ENCODE data around the gene ERBB2.
"Not testable (repeated sequence)": the region's sequence is repeated elsewhere in the genome, so short reads cannot be mapped to it uniquely, and the experiment has no call there.

ERBB2 gene

DNA sequence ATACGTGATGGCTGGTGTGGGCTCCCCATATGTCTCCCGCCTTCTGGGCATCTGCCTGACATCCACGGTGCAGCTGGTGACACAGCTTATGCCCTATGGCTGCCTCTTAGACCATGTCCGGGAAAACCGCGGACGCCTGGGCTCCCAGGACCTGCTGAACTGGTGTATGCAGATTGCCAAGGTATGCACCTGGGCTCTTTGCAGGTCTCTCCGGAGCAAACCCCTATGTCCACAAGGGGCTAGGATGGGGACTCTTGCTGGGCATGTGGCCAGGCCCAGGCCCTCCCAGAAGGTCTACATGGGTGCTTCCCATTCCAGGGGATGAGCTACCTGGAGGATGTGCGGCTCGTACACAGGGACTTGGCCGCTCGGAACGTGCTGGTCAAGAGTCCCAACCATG lies 24.9 kb downstream of the ERBB2 start:
- no peak for DNase-seq
- H3K27me3 ChIP-seq (replicated peaks in 2 of 5; ENCODE audit: control insufficient read depth in 4 of 5, insufficient read depth in 5 of 5, low read length in 4 of 5), result no peaks in the 10 kb centered on the region
- H3K4me3 ChIP-seq (ENCODE audit: control insufficient read depth in 1 of 7, extremely low read depth in 1 of 7, insufficient read depth in 4 of 7, low read depth in 2 of 7, low read length in 6 of 7), result no peak overlapping the region
- 96% methylated on average over 12 of the region's 13 CpGs for WGBS (ENCODE audit: insufficient coverage)
- ChIA-PET CTCF (interaction anchor here (1.2 kb wide), 1 partner anchor 52 kb away, joined by 3 read pairs; no protein-coding TSS in a partner anchor), POLR2A (no interaction called here)
- H3K36me3 ChIP-seq (ENCODE audit: control insufficient read depth in 4 of 4, insufficient read depth in 4 of 4, low read length in 3 of 4), result peaks cover 3 to 21% (median 11%) of the 10 kb centered on the region in 4 experiments
- H3K9me3 ChIP-seq (ENCODE audit: control extremely low read depth in 1 of 5, control insufficient read depth in 4 of 5, insufficient read depth in 2 of 5, low read depth in 1 of 5, low read length in 4 of 5), result no peaks in the 10 kb centered on the region
- peaks cover 4 to 6% (median 4%) of the 10 kb centered on the region in 4 experiments for H3K4me1 ChIP-seq (ENCODE audit: control extremely low read depth in 1 of 4, control insufficient read depth in 4 of 4, insufficient read depth in 4 of 4, low read length in 3 of 4)
- H3K27ac ChIP-seq (ENCODE audit: insufficient read depth in 1 of 2, low read depth in 1 of 2, low read length in 2 of 2, poor library complexity in 1 of 2, severe bottlenecking in 2 of 2), result no peak overlapping the region

DNA sequence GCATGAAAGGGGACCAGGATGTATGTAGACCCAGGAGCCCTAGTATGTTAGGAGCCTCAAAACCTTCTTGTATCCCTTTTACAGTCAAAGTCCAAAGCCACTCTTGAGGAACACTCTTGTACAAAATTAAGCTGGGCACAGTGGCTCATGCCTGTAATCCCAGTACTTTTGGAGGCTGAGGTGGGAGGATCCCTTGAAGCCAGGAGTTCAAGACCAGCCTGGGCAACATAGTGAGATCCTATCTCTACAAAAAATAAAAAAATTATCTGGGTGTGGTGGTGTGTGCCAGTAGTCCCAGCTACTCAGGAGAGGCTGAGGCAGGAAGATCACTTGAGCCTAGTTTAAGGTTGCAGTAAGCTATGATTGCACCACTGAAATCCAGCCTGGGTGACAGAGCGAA lies 26.1 kb downstream of the ERBB2 start:
- H3K4me3 ChIP-seq (ENCODE audit: control insufficient read depth in 1 of 7, extremely low read depth in 1 of 7, insufficient read depth in 4 of 7, low read depth in 2 of 7, low read length in 6 of 7); H3K27ac ChIP-seq (ENCODE audit: insufficient read depth in 1 of 2, low read depth in 1 of 2, low read length in 2 of 2, poor library complexity in 1 of 2, severe bottlenecking in 2 of 2); CTCF ChIA-PET; DNase-seq; H3K27me3 ChIP-seq (replicated peaks in 2 of 5; ENCODE audit: control insufficient read depth in 4 of 5, insufficient read depth in 5 of 5, low read length in 4 of 5); H3K9me3 ChIP-seq (ENCODE audit: control extremely low read depth in 1 of 5, control insufficient read depth in 4 of 5, insufficient read depth in 2 of 5, low read depth in 1 of 5, low read length in 4 of 5); POLR2A ChIA-PET: not testable (repeated sequence)
- no CpG with 5 or more reads among the region's 1 CpG for whole genome bisulfite sequencing (ENCODE audit: insufficient coverage)
- peaks cover 5 to 13% (median 8%) of the 10 kb centered on the region in 4 experiments for H3K4me1 ChIP-seq (ENCODE audit: control extremely low read depth in 1 of 4, control insufficient read depth in 4 of 4, insufficient read depth in 4 of 4, low read length in 3 of 4)
- peaks cover 3 to 21% (median 11%) of the 10 kb centered on the region in 4 experiments for H3K36me3 ChIP-seq (ENCODE audit: control insufficient read depth in 4 of 4, insufficient read depth in 4 of 4, low read length in 3 of 4)

DNA sequence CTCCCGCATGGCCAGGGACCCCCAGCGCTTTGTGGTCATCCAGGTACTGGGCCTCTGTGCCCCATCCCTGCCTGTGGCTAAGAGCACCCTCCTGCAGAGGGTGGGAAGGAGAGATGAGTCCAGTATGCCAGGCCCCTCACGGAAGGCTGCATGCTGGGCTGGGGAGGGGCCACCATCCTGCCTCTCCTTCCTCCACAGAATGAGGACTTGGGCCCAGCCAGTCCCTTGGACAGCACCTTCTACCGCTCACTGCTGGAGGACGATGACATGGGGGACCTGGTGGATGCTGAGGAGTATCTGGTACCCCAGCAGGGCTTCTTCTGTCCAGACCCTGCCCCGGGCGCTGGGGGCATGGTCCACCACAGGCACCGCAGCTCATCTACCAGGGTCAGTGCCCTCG lies 26.8 kb downstream of the ERBB2 start:
- Histone ChIP-seq H3K4me1 (ENCODE audit: control extremely low read depth in 1 of 4, control insufficient read depth in 4 of 4, insufficient read depth in 4 of 4, low read length in 3 of 4) (peaks cover 5 to 13% (median 8%) of the 10 kb centered on the region in 4 experiments), H3K4me3 (ENCODE audit: control insufficient read depth in 1 of 7, extremely low read depth in 1 of 7, insufficient read depth in 4 of 7, low read depth in 2 of 7, low read length in 6 of 7) (no peak overlapping the region), H3K9me3 (ENCODE audit: control extremely low read depth in 1 of 5, control insufficient read depth in 4 of 5, insufficient read depth in 2 of 5, low read depth in 1 of 5, low read length in 4 of 5) (no peaks in the 10 kb centered on the region), H3K27me3 (replicated peaks in 2 of 5; ENCODE audit: control insufficient read depth in 4 of 5, insufficient read depth in 5 of 5, low read length in 4 of 5) (no peaks in the 10 kb centered on the region), H3K36me3 (ENCODE audit: control insufficient read depth in 4 of 4, insufficient read depth in 4 of 4, low read length in 3 of 4) (peaks cover 3 to 21% (median 11%) of the 10 kb centered on the region in 4 experiments), H3K27ac (ENCODE audit: insufficient read depth in 1 of 2, low read depth in 1 of 2, low read length in 2 of 2, poor library complexity in 1 of 2, severe bottlenecking in 2 of 2) (no peak overlapping the region)
- over 99% methylated on average over 9 of the region's 9 CpGs for WGBS (ENCODE audit: insufficient coverage)
- POLR2A ChIA-PET, result no interaction called here
- CTCF ChIA-PET, result no interaction called here
- DNase-seq, result no peak

DNA sequence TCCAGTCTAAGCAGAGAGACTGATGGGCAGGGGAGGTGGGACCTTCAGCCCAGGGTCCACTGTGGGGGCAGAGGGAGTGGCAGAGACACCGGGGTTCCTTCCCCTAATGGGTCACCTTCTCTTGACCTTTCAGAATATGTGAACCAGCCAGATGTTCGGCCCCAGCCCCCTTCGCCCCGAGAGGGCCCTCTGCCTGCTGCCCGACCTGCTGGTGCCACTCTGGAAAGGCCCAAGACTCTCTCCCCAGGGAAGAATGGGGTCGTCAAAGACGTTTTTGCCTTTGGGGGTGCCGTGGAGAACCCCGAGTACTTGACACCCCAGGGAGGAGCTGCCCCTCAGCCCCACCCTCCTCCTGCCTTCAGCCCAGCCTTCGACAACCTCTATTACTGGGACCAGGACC lies 27.7 kb downstream of the ERBB2 start:
- ChIA-PET CTCF (interaction anchor here (3.0 kb wide), 2 partner anchors 9 to 17 kb away, joined by 7 to 16 read pairs; no protein-coding TSS in a partner anchor), POLR2A (no interaction called here)
- Histone ChIP-seq H3K4me3 (ENCODE audit: control insufficient read depth in 1 of 7, extremely low read depth in 1 of 7, insufficient read depth in 4 of 7, low read depth in 2 of 7, low read length in 6 of 7) (no peak overlapping the region), H3K9me3 (ENCODE audit: control extremely low read depth in 1 of 5, control insufficient read depth in 4 of 5, insufficient read depth in 2 of 5, low read depth in 1 of 5, low read length in 4 of 5) (no peaks in the 10 kb centered on the region), H3K4me1 (ENCODE audit: control extremely low read depth in 1 of 4, control insufficient read depth in 4 of 4, insufficient read depth in 4 of 4, low read length in 3 of 4) (peaks cover 5 to 13% (median 8%) of the 10 kb centered on the region in 4 experiments), H3K27me3 (replicated peaks in 2 of 5; ENCODE audit: control insufficient read depth in 4 of 5, insufficient read depth in 5 of 5, low read length in 4 of 5) (no peaks in the 10 kb centered on the region), H3K36me3 (ENCODE audit: control insufficient read depth in 4 of 4, insufficient read depth in 4 of 4, low read length in 3 of 4) (peaks cover 3 to 21% (median 11%) of the 10 kb centered on the region in 4 experiments), H3K27ac (ENCODE audit: insufficient read depth in 1 of 2, low read depth in 1 of 2, low read length in 2 of 2, poor library complexity in 1 of 2, severe bottlenecking in 2 of 2) (no peak overlapping the region)
- WGBS (ENCODE audit: insufficient coverage), result 99% methylated on average over 8 of the region's 10 CpGs
- DNase-seq, result no peak

DNA sequence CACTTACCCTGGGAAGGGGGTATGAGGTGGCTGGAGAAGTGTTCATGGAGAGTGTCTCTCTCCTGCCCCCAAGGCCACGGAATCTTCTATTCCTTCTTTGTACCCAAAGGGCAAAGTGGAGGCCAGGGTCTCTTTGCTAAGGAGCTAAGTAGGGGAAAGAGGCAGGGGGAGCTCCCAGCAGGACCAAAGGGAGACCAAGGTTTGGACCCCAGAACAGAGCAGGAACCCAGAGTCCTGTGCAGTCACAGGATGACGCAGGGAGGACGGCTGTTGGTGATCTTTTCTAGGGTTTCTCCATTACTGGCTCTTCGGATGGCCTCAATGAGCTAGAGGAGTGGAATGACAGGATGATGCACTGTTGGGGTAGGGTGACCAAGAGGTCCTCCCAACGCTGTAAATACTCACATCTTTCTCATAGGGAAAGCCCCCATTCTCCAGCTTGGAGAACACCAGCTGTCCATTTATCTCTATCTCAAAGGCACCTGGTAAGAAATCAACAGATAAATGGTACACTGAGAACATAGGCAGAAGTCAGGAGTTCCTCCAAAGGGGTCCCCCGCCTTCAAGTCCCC lies 29.5 kb downstream of the ERBB2 start:
- 100% methylated on average over 3 of the region's 6 CpGs for WGBS (ENCODE audit: insufficient coverage)
- Histone ChIP-seq H3K36me3 (ENCODE audit: control insufficient read depth in 4 of 4, insufficient read depth in 4 of 4, low read length in 3 of 4) (peaks cover 3 to 21% (median 11%) of the 10 kb centered on the region in 4 experiments), H3K27me3 (replicated peaks in 2 of 5; ENCODE audit: control insufficient read depth in 4 of 5, insufficient read depth in 5 of 5, low read length in 4 of 5) (peaks cover 0 to 3% (median 0%) of the 10 kb centered on the region in 5 experiments), H3K4me3 (ENCODE audit: control insufficient read depth in 1 of 7, extremely low read depth in 1 of 7, insufficient read depth in 4 of 7, low read depth in 2 of 7, low read length in 6 of 7) (peak overlapping the region in 6 of 7 experiments; percentile 62 to 93 (median 82)), H3K9me3 (ENCODE audit: control extremely low read depth in 1 of 5, control insufficient read depth in 4 of 5, insufficient read depth in 2 of 5, low read depth in 1 of 5, low read length in 4 of 5) (no peaks in the 10 kb centered on the region), H3K27ac (ENCODE audit: insufficient read depth in 1 of 2, low read depth in 1 of 2, low read length in 2 of 2, poor library complexity in 1 of 2, severe bottlenecking in 2 of 2) (peak overlapping the region in 1 of 2 experiments; percentile 86), H3K4me1 (ENCODE audit: control extremely low read depth in 1 of 4, control insufficient read depth in 4 of 4, insufficient read depth in 4 of 4, low read length in 3 of 4) (peaks cover 5 to 13% (median 8%) of the 10 kb centered on the region in 4 experiments)
- POLR2A ChIA-PET, result interaction anchor here (0.6 to 0.8 kb wide), 2 partner anchors 11 to 26 kb away, joined by 3 read pairs; no protein-coding TSS in a partner anchor
- CTCF ChIA-PET, result interaction anchor here (0.8 to 3.7 kb wide), 15 partner anchors 11 to 133 kb away, joined by 3 to 20 read pairs (median 5); partner anchors contain the start of genes PGAP3 and PNMT
- DNase-seq, result no peak

DNA sequence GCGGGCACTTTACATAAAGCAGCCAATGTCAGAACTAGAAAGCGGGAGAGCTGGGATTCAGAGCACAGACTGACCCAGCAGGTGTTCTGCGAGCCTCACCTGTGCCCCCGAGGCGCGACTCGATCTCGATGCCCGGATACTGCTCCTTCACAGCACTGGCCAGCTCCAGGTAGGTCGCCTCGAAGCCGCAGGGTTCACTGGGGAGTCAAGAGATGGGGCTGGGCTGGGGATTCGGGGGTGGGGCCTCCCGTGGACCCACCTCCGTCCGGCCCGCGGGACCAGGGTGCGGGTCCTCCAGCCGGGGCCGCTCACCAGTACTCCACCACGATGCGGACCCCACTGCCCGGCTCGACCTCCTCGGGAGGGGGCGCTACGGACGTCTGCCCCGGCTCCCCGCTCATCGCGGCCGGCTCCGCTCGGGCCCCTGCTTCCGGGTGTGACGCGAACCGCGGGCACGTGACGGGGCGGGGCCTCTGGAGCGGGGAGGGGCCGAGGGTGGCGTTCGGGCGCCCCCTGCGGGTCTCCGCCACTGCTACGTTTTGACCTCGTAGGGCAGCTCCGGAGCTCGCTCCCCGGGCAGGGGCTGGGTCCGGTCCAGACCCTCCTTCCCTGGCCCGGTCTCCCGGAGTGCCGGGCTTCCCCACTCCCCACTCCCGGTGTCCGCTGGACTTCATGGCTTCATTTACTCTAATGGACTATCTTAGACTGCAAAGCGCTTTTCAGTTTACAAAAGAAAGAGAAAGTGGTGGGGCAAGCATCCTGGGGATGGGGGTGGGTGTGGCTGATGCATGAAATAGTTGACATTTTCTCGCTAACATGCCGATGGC lies 30.4 kb downstream of the ERBB2 start, which contains the start of gene MIEN1:
TSS of gene MIEN1 (minus strand) at position 438 of the 827 bp plus-strand sequence. CDS start at position 401, 37 bp downstream.
- peaks cover 0 to 4% (median 2%) of the 10 kb centered on the region in 5 experiments for H3K27me3 ChIP-seq (replicated peaks in 2 of 5; ENCODE audit: control insufficient read depth in 4 of 5, insufficient read depth in 5 of 5, low read length in 4 of 5)
- H3K27ac ChIP-seq (ENCODE audit: insufficient read depth in 1 of 2, low read depth in 1 of 2, low read length in 2 of 2, poor library complexity in 1 of 2, severe bottlenecking in 2 of 2), result peak within 1 kb of the TSS; percentile 85 to 86
- H3K9me3 ChIP-seq (ENCODE audit: control extremely low read depth in 1 of 5, control insufficient read depth in 4 of 5, insufficient read depth in 2 of 5, low read depth in 1 of 5, low read length in 4 of 5), result no peaks in the 10 kb centered on the region
- DNase-seq, result peak; percentile 80 to 86 (median 85)
- WGBS (ENCODE audit: insufficient coverage), result under 1% methylated on average over 55 of the region's 65 CpGs
- peaks cover 5 to 13% (median 8%) of the 10 kb centered on the region in 4 experiments for H3K4me1 ChIP-seq (ENCODE audit: control extremely low read depth in 1 of 4, control insufficient read depth in 4 of 4, insufficient read depth in 4 of 4, low read length in 3 of 4)
- H3K4me3 ChIP-seq (ENCODE audit: control insufficient read depth in 1 of 7, extremely low read depth in 1 of 7, insufficient read depth in 4 of 7, low read depth in 2 of 7, low read length in 6 of 7), result peak within 1 kb of the TSS; percentile 59 to 93 (median 81)
- ChIA-PET POLR2A (interaction anchor here (0.7 to 0.8 kb wide), 2 partner anchors 25 to 57 kb away, joined by 3 to 4 read pairs; no protein-coding TSS in a partner anchor), CTCF (interaction anchor here (0.8 to 3.7 kb wide), 16 partner anchors 11 to 132 kb away, joined by 3 to 20 read pairs (median 4); partner anchors contain the start of genes PGAP3 and PNMT)
- H3K36me3 ChIP-seq (ENCODE audit: control insufficient read depth in 4 of 4, insufficient read depth in 4 of 4, low read length in 3 of 4), result peaks cover 3 to 21% (median 11%) of the 10 kb centered on the region in 4 experiments

Measured in common myeloid progenitor, CD34-positive (primary cell).